Naive thymus-derived CD4-positive, alpha-beta T cell (primary cell): ENCODE data around the gene TIAM1. TPM values are rescaled to one million over a fixed set of nuclear protein-coding genes. Genes with fewer than 3 reads are reported as not detected.

ENCODE experiments used
- ATAC-seq: fragments of 150-1000 bp; cut with Tn5 transposase; 2 replicates; pipeline ENCODE4 v1.10.0; 2021; ENCODE audit warnings: mild to moderate bottlenecking, moderate library complexity
- CTCF ChIA-PET: fragments of 350-600 bp; sonication (Branson Sonifier 250); formaldehyde crosslinking; loops from one replicate; lab custom pipeline; 2021; ENCODE audit warnings: antibody characterized with exemption; lab: Charles Lee
- POLR2A ChIA-PET: fragments of 350-600 bp; sonication (Branson Sonifier 250); formaldehyde crosslinking; loops from one replicate; lab custom pipeline; 2021; ENCODE audit warnings: antibody characterized with exemption, inconsistent platforms; lab: Charles Lee
- DNase-seq, 9 donors: peaks; one replicate each; pipeline versions ENCODE4 v3.0.0 to v3.0.0-alpha.2; 2020 to 2022; ENCODE audit warnings: mixed read lengths in 1 of 9
- H3K27ac ChIP-seq: one replicate; pipeline ENCODE4 v1.7.0; 2013; ENCODE audit warnings: mild to moderate bottlenecking, low read depth, low read length, moderate library complexity
- H3K27me3 ChIP-seq, 2 donors: one replicate each; pipeline ENCODE4 v1.7.0; 2013; ENCODE audit warnings: low read length in 2 of 2, mild to moderate bottlenecking in 2 of 2, moderate library complexity in 2 of 2; ENCODE audit not compliant: control insufficient read depth in 2 of 2, insufficient read depth in 2 of 2
- H3K36me3 ChIP-seq, 3 experiments: 1 replicate in 2 of 3; 2 replicates in 1 of 3; pipeline ENCODE4 v1.7.0; 2013; ENCODE audit warnings: low read length in 3 of 3, mild to moderate bottlenecking in 3 of 3, moderate library complexity in 1 of 3; ENCODE audit not compliant: insufficient read depth in 3 of 3, control insufficient read depth in 2 of 3
- H3K4me1 ChIP-seq, 2 donors: one replicate each; pipeline ENCODE4 v1.7.0; 2013; ENCODE audit warnings: low read length in 2 of 2, mild to moderate bottlenecking in 2 of 2, moderate library complexity in 1 of 2; ENCODE audit not compliant: control insufficient read depth in 2 of 2, insufficient read depth in 2 of 2
- H3K4me3 ChIP-seq: 2 replicates; pipeline ENCODE4 v1.7.0; 2013; ENCODE audit warnings: mild to moderate bottlenecking, low read length
- H3K9me3 ChIP-seq, 3 experiments: 1 replicate in 2 of 3; 2 replicates in 1 of 3; pipeline ENCODE4 v1.7.0; 2013; ENCODE audit warnings: low read length in 3 of 3; ENCODE audit not compliant: control insufficient read depth in 2 of 3
- H3K27ac Mint-ChIP-seq, 9 donors: one replicate each; pipeline ENCODE4 v1.8.0; 2020 to 2022; ENCODE audit warnings: mixed read lengths in 9 of 9, mild to moderate bottlenecking in 8 of 9, moderate library complexity in 5 of 9, inconsistent platforms in 2 of 9
- H3K27me3 Mint-ChIP-seq, 5 donors: one replicate each; pipeline ENCODE4 v1.8.0; 2021 to 2022; ENCODE audit warnings: mixed read lengths in 5 of 5, mild to moderate bottlenecking in 1 of 5
- H3K36me3 Mint-ChIP-seq, 5 donors: one replicate each; pipeline ENCODE4 v1.8.0; 2020 to 2022; ENCODE audit warnings: mixed read lengths in 5 of 5, mild to moderate bottlenecking in 3 of 5, inconsistent platforms in 1 of 5
- H3K4me1 Mint-ChIP-seq, 7 donors: one replicate each; pipeline ENCODE4 v1.8.0; 2020 to 2022; ENCODE audit warnings: mixed read lengths in 7 of 7, mild to moderate bottlenecking in 3 of 7, inconsistent platforms in 1 of 7
- H3K4me3 Mint-ChIP-seq, 10 donors: one replicate each; pipeline ENCODE4 v1.8.0; 2020 to 2022; ENCODE audit warnings: mild to moderate bottlenecking in 10 of 10, mixed read lengths in 10 of 10, moderate library complexity in 6 of 10, inconsistent platforms in 2 of 10
- H3K9me3 Mint-ChIP-seq, 11 donors: one replicate each; pipeline ENCODE4 v1.8.0; 2020 to 2022; ENCODE audit warnings: mixed read lengths in 11 of 11, mild to moderate bottlenecking in 4 of 11, inconsistent platforms in 1 of 11, moderate library complexity in 1 of 11
- intact Hi-C, 2 donors: fragments of 100-400 bp; cut with micrococcal nuclease; formaldehyde crosslinking; loops; one replicate each; pipeline ENCODE4 v1.15.1; 2023
- polyA plus RNA-seq, 2 donors: library from polyadenylated mRNA; unstranded; fragments of 300-500 nt; fragmentation: Illumina TruSeq; gene quantifications; one replicate each; pipeline ENCODE4 v1.2.3, GENCODE V29; 2021
- total RNA-seq, 6 experiments: library from RNA in 5 of 6; stranded (reverse) in 5 of 6; gene quantifications; 1 replicate in 5 of 6; 2 replicates in 1 of 6; pipeline ENCODE4 v1.2.3 and lab custom pipeline; 2021 to 2026

Gene TIAM1
- total and polyA plus RNA-seq, 7 experiments from 2014 or later: 24.8 to 103 (median 73.9) TPM

DNA sequence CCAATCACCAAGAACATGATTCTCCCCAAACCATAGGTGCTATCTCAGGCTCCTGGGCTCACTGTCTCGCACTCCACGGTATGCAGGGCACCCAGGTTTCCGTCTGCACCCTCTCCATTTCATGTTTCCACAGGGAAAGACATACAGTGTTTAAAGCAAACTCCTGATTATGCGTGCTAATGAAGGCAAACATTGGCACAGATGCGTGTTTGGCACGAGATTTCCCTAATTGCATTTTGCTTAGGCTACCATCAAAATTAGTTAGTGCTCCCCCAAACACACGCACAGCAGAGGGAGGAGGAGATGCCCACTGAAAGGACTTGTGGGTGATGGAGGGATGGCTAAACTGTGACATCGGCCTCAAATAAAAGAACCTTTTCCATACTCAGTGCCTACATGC, 32.2 kb upstream of the TIAM1 start:
- Histone ChIP-seq H3K27ac (no peak overlapping the region), H3K4me1 (no peaks in the 10 kb centered on the region), H3K4me3 (no peak overlapping the region), H3K36me3 (no peaks in the 10 kb centered on the region), H3K9me3 (no peaks in the 10 kb centered on the region), H3K27me3 (no peaks in the 10 kb centered on the region)
- H3K4me3 Mint-ChIP-seq: no peak overlapping the region
- ChIA-PET CTCF (no interaction called here), POLR2A (no interaction called here)
- H3K27me3 Mint-ChIP-seq: peaks cover 0 to 27% (median 0%) of the 10 kb centered on the region in 5 donors
- DNase-seq (no peak), ATAC-seq (no peak)
- peaks cover 0 to 25% (median 5%) of the 10 kb centered on the region in 5 donors for H3K36me3 Mint-ChIP-seq
- H3K9me3 Mint-ChIP-seq: peaks cover 0 to 8% (median 0%) of the 10 kb centered on the region in 11 donors
- H3K27ac Mint-ChIP-seq: no peak overlapping the region
- H3K4me1 Mint-ChIP-seq: peaks cover 0 to 25% (median 6%) of the 10 kb centered on the region in 7 donors
- intact Hi-C loops: no loop called here

DNA sequence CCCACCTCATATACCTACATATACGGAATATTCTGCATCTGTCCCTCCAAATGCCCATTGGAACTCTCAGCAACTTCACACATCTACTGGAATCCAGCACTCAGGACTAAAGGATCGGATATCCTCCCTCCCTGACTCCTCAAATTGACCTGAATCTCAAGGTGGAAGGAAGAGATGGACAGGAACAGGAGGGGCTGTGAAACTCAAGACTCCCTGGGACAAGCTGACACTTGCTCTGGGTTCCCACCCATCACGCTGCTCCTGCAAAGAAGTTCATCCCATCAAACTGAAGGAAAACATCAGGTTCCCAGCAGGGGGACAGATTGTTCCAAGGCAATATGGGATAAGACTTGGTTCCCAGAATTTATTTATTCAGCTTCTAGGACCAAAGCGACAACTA, 30.3 kb upstream of the TIAM1 start:
- ATAC-seq (no peak), DNase-seq (no peak)
- no peaks in the 10 kb centered on the region for H3K9me3 ChIP-seq
- POLR2A ChIA-PET: no interaction called here
- H3K27me3 ChIP-seq: no peaks in the 10 kb centered on the region
- Mint-ChIP-seq H3K27ac (no peak overlapping the region), H3K4me1 (peaks cover 0 to 27% (median 6%) of the 10 kb centered on the region in 7 donors), H3K9me3 (peaks cover 0 to 5% (median 0%) of the 10 kb centered on the region in 11 donors), H3K36me3 (peaks cover 0 to 26% (median 2%) of the 10 kb centered on the region in 5 donors), H3K4me3 (no peak overlapping the region), H3K27me3 (peaks cover 0 to 24% (median 0%) of the 10 kb centered on the region in 5 donors)
- CTCF ChIA-PET: no interaction called here
- no peaks in the 10 kb centered on the region for H3K4me1 ChIP-seq
- H3K4me3 ChIP-seq: no peak overlapping the region
- intact Hi-C loops: no loop called here
- no peak overlapping the region for H3K27ac ChIP-seq
- H3K36me3 ChIP-seq: no peaks in the 10 kb centered on the region

DNA sequence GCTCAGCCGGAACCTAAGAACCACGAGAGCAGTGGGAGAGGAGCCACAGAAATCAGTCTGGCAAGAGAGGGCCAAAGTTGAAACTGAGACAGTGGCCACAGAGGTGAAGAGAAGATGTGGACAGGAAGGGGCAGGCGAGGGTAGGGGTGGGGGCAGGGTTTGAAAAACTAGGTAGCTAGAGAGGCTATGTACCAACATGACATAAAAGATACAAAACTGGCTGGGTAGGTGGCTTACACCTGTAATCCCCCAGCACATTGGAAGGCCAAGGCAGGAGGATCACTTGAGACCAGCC, 28.4 kb upstream of the TIAM1 start:
- POLR2A ChIA-PET: interaction anchor here (0.9 kb wide), 1 partner anchor 9 kb away, joined by 4 read pairs; no protein-coding TSS in a partner anchor
- Mint-ChIP-seq H3K4me3 (no peak overlapping the region), H3K27me3 (peaks cover 0 to 23% (median 0%) of the 10 kb centered on the region in 5 donors), H3K36me3 (peaks cover 0 to 28% (median 0%) of the 10 kb centered on the region in 5 donors), H3K27ac (peak overlapping the region in 1 of 9 donors; percentile 66), H3K4me1 (peaks cover 1 to 32% (median 6%) of the 10 kb centered on the region in 7 donors), H3K9me3 (peaks cover 0 to 5% (median 0%) of the 10 kb centered on the region in 11 donors)
- DNase-seq (no peak), ATAC-seq (no peak)
- H3K9me3 ChIP-seq: no peaks in the 10 kb centered on the region
- intact Hi-C loops: no loop called here
- H3K4me3 ChIP-seq: no peak overlapping the region
- CTCF ChIA-PET: no interaction called here
- no peaks in the 10 kb centered on the region for H3K4me1 ChIP-seq
- no peak overlapping the region for H3K27ac ChIP-seq
- no peaks in the 10 kb centered on the region for H3K27me3 ChIP-seq
- no peaks in the 10 kb centered on the region for H3K36me3 ChIP-seq

DNA sequence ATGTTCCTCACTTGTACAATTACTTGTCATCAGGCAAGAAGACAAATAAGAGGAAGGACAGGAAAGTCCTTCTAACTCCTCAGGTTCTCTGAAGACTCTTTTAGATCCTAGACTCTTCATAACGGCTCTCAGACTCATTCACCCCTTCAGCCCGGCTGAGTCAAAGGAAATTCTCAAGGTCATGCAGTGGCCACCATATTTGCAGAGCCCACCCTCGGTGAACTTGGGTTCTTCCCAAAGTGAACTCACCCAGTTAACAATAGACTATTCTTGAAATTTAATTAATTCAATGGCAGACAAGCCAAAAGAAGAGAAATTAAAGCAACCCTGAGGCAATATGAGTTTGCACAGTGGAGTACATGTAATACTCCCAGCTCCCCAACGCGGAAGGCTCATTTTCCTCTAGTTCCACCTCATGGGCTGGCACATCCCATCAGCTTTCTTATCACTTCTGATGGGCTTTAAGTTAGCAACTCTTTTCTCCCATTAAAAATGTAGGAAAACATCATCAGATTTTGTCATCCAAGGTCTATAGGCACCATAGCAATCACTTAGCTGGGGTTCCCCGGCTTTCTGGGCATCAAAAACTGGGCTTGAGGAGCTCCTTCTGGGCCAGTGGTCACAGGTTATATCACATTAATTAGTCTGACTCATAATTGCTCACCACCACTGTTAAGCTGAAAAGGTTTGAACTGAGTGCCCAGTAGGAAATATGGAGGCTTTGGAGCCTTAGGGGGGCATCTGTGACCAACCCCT, 27.8 kb upstream of the TIAM1 start:
- no peaks in the 10 kb centered on the region for H3K36me3 ChIP-seq
- no peaks in the 10 kb centered on the region for H3K27me3 ChIP-seq
- CTCF ChIA-PET: no interaction called here
- Mint-ChIP-seq H3K36me3 (peaks cover 0 to 28% (median 0%) of the 10 kb centered on the region in 5 donors), H3K4me1 (peaks cover 1 to 34% (median 6%) of the 10 kb centered on the region in 7 donors), H3K27me3 (peaks cover 0 to 20% (median 0%) of the 10 kb centered on the region in 5 donors), H3K4me3 (no peak overlapping the region), H3K9me3 (peaks cover 0 to 4% (median 0%) of the 10 kb centered on the region in 11 donors), H3K27ac (peak overlapping the region in 1 of 9 donors; percentile 66)
- DNase-seq: no peak
- ATAC-seq: no peak
- H3K9me3 ChIP-seq: no peaks in the 10 kb centered on the region
- no peak overlapping the region for H3K27ac ChIP-seq
- no peaks in the 10 kb centered on the region for H3K4me1 ChIP-seq
- H3K4me3 ChIP-seq: no peak overlapping the region
- POLR2A ChIA-PET: interaction anchor here (0.9 kb wide), 1 partner anchor 8 kb away, joined by 4 read pairs; no protein-coding TSS in a partner anchor
- intact Hi-C loops: no loop called here

DNA sequence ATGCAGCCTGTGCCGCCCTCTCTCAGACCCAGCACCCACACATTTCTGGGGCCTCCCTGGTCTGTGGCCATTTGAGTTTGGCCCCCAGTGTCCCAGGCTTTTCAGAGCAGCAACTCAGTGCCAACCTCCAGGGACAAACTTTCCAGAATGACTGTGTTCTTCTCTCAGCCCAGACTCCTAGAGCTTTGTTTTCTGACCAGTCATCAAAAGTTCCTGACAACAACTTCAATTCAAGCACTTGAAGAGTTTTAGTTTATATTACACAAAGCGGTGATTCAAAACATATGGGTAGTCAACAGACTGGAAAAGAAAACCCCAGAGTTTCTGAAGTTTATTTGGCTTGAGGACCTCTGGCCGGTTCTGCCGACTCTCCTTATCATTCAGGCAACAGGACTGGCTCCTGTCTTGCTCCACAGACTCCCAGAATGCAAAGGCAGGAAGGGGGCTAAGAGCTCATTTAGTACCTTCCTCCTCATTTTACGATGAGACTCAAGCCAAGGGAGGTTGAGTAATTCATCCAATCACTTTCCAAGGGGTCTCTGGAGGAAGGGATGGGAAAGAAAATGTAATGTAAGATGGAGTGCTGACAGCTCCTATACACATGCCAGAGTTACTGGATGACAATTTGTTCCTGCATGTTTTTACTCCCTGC, 27.0 kb upstream of the TIAM1 start:
- H3K4me3 ChIP-seq: no peak overlapping the region
- no peaks in the 10 kb centered on the region for H3K4me1 ChIP-seq
- Mint-ChIP-seq H3K36me3 (peaks cover 0 to 28% (median 0%) of the 10 kb centered on the region in 5 donors), H3K27ac (no peak overlapping the region), H3K27me3 (peaks cover 0 to 14% (median 0%) of the 10 kb centered on the region in 5 donors), H3K4me3 (no peak overlapping the region), H3K9me3 (peaks cover 0 to 4% (median 0%) of the 10 kb centered on the region in 11 donors), H3K4me1 (peaks cover under 1 to 40% (median 12%) of the 10 kb centered on the region in 7 donors)
- ATAC-seq (no peak), DNase-seq (no peak)
- H3K9me3 ChIP-seq: no peaks in the 10 kb centered on the region
- ChIA-PET CTCF (no interaction called here), POLR2A (no interaction called here)
- intact Hi-C loops: no loop called here
- no peaks in the 10 kb centered on the region for H3K36me3 ChIP-seq
- no peaks in the 10 kb centered on the region for H3K27me3 ChIP-seq
- H3K27ac ChIP-seq: no peak overlapping the region

DNA sequence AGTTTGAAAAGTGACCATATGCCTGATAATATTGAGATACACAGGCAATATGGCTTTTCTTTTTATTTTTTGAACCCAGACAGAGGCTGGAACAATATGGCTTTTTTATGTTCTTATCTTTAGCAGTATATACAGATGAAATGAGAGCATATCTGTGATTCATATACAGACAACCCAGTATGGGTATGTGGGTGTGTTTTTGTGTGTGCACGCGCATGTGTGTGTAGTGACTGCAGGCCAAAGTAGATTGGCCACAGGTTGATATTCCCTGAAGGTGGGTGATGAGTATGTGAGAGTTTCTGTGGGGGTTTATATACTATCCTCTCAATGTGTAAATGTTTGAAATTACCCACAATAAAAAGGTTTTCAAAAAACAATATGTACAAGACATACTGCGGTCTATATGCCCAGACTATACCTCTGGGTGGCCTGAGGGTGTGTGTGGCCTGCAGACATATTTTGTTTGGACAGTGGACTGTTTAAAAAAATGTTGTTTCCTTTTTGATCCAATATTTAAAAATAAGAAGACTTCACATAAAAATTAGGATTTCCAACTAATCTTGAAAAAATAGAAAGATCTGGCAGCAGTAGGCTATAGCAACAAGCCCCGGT, 26.3 kb upstream of the TIAM1 start:
- CTCF ChIA-PET: no interaction called here
- H3K27ac ChIP-seq: no peak overlapping the region
- ATAC-seq (no peak), DNase-seq (no peak)
- H3K27me3 Mint-ChIP-seq: peaks cover 0 to 11% (median 0%) of the 10 kb centered on the region in 5 donors
- peaks cover 2 to 41% (median 13%) of the 10 kb centered on the region in 7 donors for H3K4me1 Mint-ChIP-seq
- peak overlapping the region in 2 of 9 donors; percentile 15 to 48 for H3K27ac Mint-ChIP-seq
- H3K4me3 Mint-ChIP-seq: no peak overlapping the region
- no peaks in the 10 kb centered on the region for H3K9me3 ChIP-seq
- H3K36me3 ChIP-seq: no peaks in the 10 kb centered on the region
- no peak overlapping the region for H3K4me3 ChIP-seq
- peaks cover 0 to 4% (median 0%) of the 10 kb centered on the region in 11 donors for H3K9me3 Mint-ChIP-seq
- POLR2A ChIA-PET: no interaction called here
- no peaks in the 10 kb centered on the region for H3K27me3 ChIP-seq
- intact Hi-C loops: no loop called here
- H3K36me3 Mint-ChIP-seq: peaks cover 0 to 28% (median 0%) of the 10 kb centered on the region in 5 donors
- no peaks in the 10 kb centered on the region for H3K4me1 ChIP-seq
